Activated CD4-positive, alpha-beta T cell treated with anti-CD3 and anti-CD28 coated beads, Interleukin-2, amount 10 ng/mL, durations not matched to agents 24 days and 14 days (primary cell): Measurements from ENCODE around the gene SLC9C2. TPM values are rescaled to one million over a fixed set of nuclear protein-coding genes. Genes with fewer than 3 reads are reported as not detected.
"Not testable (repeated sequence)": the region's sequence is repeated elsewhere in the genome, so short reads cannot be mapped to it uniquely, and the experiment has no call there.

Experiments
- DNase-seq: peaks from one replicate; pipeline ENCODE4 v3.0.0; 2022
- H3K27ac Mint-ChIP-seq: one replicate; pipeline ENCODE4 v1.8.0; 2022; ENCODE audit warnings: mild to moderate bottlenecking, mixed read lengths
- H3K27me3 Mint-ChIP-seq: one replicate; pipeline ENCODE4 v1.8.0; 2022; ENCODE audit warnings: mixed read lengths
- H3K36me3 Mint-ChIP-seq: one replicate; pipeline ENCODE4 v1.8.0; 2022; ENCODE audit warnings: low read depth, mild to moderate bottlenecking, mixed read lengths
- H3K4me1 Mint-ChIP-seq: one replicate; pipeline ENCODE4 v1.8.0; 2021; ENCODE audit warnings: mixed read lengths
- H3K4me3 Mint-ChIP-seq: one replicate; pipeline ENCODE4 v1.8.0; 2022; ENCODE audit warnings: mild to moderate bottlenecking, moderate library complexity, mixed read lengths
- H3K9me3 Mint-ChIP-seq: one replicate; pipeline ENCODE4 v1.8.0; 2021; ENCODE audit warnings: mixed read lengths
- intact Hi-C: fragments of 100-400 bp; cut with micrococcal nuclease; formaldehyde crosslinking; loops from one replicate; pipeline ENCODE4 v1.15.1; 2023
- total RNA-seq: library from RNA; stranded (reverse); gene quantifications from 2 replicates; pipeline ENCODE4 v1.2.3, GENCODE V29; 2022

SLC9C2 gene
- total RNA-seq, 1 donor from 2014 or later = not detected

DNA sequence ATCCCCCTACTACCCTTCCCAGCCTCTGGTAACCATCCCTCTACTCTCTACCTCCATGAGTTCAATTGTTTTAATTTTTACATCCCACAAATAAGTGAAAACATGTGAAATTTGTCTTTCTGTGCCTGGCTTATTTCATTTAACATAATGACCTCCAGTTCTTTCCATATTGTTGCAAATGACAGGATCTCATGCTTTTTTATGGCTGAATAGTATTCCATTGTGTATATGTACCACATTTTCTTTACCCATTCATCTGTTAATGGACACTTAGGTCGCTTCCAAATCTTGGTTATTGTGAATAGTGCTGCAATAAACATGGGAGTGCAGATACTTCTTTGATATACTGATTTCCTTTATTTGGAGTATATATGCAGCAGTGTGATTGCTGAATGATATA, 39.0 kb downstream of the SLC9C2 start:
- H3K27ac Mint-ChIP-seq, H3K4me3 Mint-ChIP-seq, H3K4me1 Mint-ChIP-seq, H3K36me3 Mint-ChIP-seq, intact Hi-C loops, DNase-seq: not testable (repeated sequence)
- Mint-ChIP-seq H3K9me3 (peaks cover 42% of the 10 kb centered on the region), H3K27me3 (peaks cover 29% of the 10 kb centered on the region)

DNA sequence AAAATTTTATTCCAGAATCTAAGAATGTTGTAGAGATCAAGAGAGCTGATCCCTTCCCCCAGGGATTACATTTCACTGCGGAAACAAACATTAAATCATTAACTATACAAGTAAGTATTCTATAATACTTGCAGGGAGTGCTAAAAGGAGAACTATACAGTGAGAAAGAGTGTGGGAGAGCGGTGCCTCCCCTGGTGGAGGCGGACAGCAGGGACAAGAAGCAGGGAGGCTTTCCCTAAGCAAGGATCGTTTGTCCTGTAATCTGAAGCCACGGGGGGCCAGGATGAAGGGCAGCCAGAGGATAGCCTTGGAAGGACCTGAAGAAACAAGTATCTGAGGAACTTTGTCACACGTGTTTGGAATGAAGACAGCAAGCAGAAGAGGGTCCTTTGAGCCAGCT, 40.1 kb downstream of the SLC9C2 start:
- intact Hi-C loops = no loop called here
- no peak for DNase-seq
- peak overlapping the region; percentile 10 for H3K27ac Mint-ChIP-seq
- H3K4me3 Mint-ChIP-seq = no peak overlapping the region
- H3K4me1 Mint-ChIP-seq = peaks cover 7% of the 10 kb centered on the region
- H3K36me3 Mint-ChIP-seq = peaks cover 2% of the 10 kb centered on the region
- peaks cover 33% of the 10 kb centered on the region for H3K9me3 Mint-ChIP-seq
- peaks cover 25% of the 10 kb centered on the region for H3K27me3 Mint-ChIP-seq

DNA sequence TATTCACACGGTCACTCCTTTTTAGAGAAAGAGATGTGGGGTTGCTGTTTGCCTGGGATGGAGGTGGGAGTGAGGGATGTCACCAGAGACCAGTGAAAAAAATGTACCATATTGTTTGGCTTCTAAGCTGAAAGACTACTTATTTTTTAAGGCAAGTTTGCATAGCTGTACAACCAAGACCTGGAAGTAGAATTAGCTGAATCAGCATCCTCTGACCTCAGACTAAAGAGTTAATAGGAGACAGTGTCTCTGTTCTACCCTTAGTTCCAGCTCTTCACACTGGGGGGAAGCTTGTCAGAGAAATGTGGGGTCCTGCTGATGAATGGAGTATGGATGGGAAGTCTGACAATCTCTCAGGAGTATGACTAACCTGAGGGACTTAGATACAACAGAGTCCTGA, 41.6 kb downstream of the SLC9C2 start:
- Mint-ChIP-seq H3K27ac (no peak overlapping the region), H3K9me3 (peaks cover 17% of the 10 kb centered on the region), H3K27me3 (peaks cover 13% of the 10 kb centered on the region), H3K36me3 (no peaks in the 10 kb centered on the region), H3K4me3 (no peak overlapping the region), H3K4me1 (peaks cover 7% of the 10 kb centered on the region)
- intact Hi-C loops = no loop called here
- DNase-seq = no peak

DNA sequence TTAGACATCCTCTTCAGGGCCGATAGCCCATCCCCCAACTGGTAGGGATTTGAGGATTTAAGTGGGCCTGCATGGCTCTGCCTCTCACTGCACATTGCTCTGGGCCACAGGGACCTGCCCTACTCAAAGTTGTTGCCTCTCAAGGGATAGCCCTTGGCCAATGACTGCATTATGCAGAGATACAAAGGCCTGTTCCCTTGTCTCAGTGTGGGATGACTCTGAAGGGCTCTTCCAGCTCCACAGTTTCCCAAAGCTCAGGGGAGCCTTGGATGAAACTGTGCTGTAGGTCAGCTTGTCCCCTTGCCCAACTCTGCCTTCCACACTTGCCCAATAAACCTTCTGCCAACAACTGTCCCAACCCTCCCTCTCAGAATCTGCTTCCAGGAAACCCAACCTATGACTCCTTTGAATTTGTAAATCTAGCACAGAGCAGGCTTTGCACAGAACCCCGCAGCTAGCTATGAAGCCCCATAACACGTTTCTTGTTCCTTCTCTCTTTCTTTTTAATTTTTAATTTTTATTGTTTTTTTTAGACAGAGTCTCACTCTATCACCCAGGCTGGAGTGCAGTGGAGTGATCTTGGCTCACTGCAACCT, 42.5 kb downstream of the SLC9C2 start:
- Mint-ChIP-seq H3K4me1 (peaks cover 8% of the 10 kb centered on the region), H3K27ac (no peak overlapping the region), H3K27me3 (peaks cover 9% of the 10 kb centered on the region), H3K9me3 (peaks cover 12% of the 10 kb centered on the region), H3K4me3 (no peak overlapping the region), H3K36me3 (no peaks in the 10 kb centered on the region)
- DNase-seq = no peak
- intact Hi-C loops = no loop called here

DNA sequence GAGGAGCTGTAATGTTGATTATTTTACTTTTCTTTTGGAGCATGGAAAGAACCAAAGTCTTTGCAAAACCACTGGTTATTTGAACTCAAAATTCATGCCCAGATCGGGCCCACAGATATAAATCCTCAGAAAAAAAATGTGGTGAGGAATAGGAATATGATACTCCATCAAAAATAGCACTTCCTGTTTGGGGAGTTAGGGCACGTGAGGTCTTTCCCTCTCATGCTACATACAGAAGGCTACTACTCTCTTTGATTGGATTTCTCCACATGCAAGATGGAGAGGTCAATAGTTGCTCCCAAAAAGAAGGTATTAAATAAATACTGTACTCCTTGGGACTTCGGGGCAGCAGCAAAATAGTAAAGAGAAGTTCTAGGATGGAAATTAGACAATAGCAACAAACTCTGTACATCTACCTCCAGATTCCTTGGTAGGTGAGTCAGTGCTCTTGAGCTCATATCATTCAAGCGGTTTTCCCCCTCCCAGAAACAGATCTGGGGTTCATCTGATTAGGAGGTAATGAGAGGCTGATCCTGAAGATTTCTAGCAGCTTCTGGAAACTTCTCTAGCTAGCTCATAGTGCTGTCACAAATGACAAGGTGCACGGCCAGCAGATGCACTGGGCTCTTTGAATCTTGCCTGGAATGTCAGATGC, 47.1 kb downstream of the SLC9C2 start:
- DNase-seq = no peak
- Mint-ChIP-seq H3K27me3 (no peaks in the 10 kb centered on the region), H3K36me3 (no peaks in the 10 kb centered on the region), H3K4me3 (no peak overlapping the region), H3K9me3 (peaks cover 10% of the 10 kb centered on the region), H3K4me1 (peaks cover 32% of the 10 kb centered on the region), H3K27ac (no peak overlapping the region)
- intact Hi-C loops = no loop called here

DNA sequence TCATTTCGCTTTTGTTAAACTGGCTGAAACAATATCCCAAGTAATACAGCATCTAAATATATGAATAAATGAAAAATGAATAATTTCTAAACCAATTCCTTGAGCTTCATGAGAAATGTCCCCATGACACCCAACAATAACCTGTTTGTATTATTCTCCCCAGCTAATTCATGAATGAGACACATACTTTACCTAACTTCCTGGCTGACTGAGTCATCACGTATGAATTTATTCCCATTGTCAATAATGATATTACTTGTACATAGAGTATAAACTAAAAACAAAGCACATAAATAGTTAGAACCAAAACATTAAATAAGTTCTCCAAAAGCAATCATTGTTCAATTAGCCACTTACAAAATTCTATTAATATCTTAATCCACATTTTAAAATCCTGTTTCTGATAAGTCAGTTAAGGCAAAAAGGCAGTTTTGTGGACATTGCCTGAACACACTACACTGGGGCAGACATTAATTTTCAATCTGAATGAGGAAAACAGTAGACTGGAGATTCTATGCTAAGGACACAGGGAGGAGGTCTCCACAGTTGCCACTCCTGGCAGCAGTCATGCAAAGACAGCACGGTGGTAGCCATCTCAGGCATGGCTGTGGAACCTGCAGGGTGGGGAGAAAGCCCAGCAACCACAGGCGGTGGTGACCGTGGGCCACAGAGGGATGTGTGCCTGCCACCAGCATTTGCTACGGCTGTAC, 48.2 kb downstream of the SLC9C2 start:
- no peak overlapping the region for H3K4me3 Mint-ChIP-seq
- peaks cover 10% of the 10 kb centered on the region for H3K9me3 Mint-ChIP-seq
- DNase-seq = no peak
- no peaks in the 10 kb centered on the region for H3K36me3 Mint-ChIP-seq
- no peaks in the 10 kb centered on the region for H3K27me3 Mint-ChIP-seq
- intact Hi-C loops = no loop called here
- no peak overlapping the region for H3K27ac Mint-ChIP-seq
- peaks cover 38% of the 10 kb centered on the region for H3K4me1 Mint-ChIP-seq

DNA sequence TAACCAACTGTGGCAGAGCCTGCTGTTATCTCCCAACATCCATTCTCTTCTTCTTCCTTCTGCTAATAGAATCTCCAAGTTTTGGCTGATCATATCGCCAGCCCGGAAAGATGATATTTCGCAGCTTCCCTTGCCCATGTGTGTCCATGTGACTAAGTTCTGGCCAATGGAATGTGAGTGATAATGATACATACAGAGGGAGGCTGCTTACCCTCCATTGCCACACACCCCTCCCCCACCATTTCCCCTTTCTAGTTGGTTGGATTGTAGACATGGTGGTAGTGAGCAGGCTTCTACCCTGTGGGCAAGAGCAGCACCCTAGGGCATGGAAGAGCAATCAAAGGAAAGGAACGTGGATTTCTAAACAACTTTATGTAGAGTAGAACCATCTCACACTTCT, 48.8 kb downstream of the SLC9C2 start:
- Mint-ChIP-seq H3K27ac (no peak overlapping the region), H3K27me3 (no peaks in the 10 kb centered on the region), H3K36me3 (no peaks in the 10 kb centered on the region), H3K4me3 (no peak overlapping the region), H3K9me3 (peaks cover 10% of the 10 kb centered on the region), H3K4me1 (peaks cover 42% of the 10 kb centered on the region)
- no peak for DNase-seq
- intact Hi-C loops = no loop called here

DNA sequence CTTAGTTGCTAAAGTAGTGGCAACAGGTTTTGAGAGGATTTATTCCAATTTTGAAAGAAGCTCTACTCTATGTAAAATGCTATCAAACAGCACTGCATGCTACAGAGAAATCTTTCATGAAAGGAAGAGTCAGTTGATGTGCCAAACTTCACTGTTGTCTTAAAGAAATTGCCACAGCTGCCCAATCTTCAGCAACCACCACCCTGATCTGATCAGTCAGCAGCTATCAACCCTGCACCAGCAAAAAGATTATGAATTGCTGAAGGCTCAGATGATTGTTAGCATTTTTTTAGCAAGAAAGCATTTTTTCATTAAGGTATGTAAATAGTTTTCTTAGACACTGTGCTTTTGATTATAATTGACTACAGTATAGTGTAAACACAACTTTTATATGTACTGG, 49.6 kb downstream of the SLC9C2 start:
- H3K36me3 Mint-ChIP-seq = no peaks in the 10 kb centered on the region
- peaks cover 44% of the 10 kb centered on the region for H3K4me1 Mint-ChIP-seq
- no peaks in the 10 kb centered on the region for H3K27me3 Mint-ChIP-seq
- no peak for DNase-seq
- no peak overlapping the region for H3K4me3 Mint-ChIP-seq
- no peak overlapping the region for H3K27ac Mint-ChIP-seq
- H3K9me3 Mint-ChIP-seq = peaks cover 10% of the 10 kb centered on the region
- intact Hi-C loops = no loop called here

DNA sequence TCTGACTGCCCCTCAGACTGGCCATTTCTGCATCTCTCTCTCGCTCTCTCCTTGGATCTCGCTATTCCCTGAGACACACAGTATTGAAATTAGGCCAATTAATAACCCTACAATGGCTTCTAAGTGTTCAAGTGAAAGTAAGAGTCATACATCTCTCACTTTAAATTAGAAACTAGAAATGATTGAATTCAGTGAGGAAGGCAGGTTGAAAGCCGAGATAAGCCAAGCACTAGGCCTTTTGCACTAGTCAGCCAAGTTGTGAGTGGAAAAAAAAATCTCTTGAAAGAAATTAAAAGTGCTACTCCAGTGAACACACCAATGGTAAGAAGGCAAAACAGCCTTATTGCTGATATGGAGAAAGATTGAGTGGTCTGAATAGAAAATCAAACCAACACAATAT, 51.2 kb downstream of the SLC9C2 start:
- intact Hi-C loops = no loop called here
- H3K4me1 Mint-ChIP-seq = peaks cover 42% of the 10 kb centered on the region
- peak overlapping the region; percentile 10 for H3K4me3 Mint-ChIP-seq
- H3K9me3 Mint-ChIP-seq = peaks cover 10% of the 10 kb centered on the region
- peak overlapping the region; percentile 43 for H3K27ac Mint-ChIP-seq
- H3K36me3 Mint-ChIP-seq = no peaks in the 10 kb centered on the region
- no peaks in the 10 kb centered on the region for H3K27me3 Mint-ChIP-seq
- no peak for DNase-seq

DNA sequence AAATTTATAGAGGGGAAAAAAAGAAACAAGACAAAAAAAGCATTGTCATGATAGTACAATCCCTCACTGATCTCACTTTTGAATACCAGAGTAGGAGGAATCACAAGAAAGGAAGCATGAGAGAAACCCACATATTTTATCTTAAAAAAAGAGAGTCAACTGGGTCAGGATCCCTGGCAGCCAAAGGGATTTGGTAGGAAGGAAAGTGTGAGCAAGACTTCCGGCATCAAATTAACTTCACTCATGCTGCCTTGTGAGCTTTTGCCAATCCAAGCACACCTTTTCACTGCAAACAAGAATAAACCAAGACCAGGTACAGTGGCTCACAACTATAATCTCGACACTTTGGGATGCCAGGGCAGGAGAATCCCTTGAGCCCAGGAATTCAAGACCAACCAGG, 53.1 kb downstream of the SLC9C2 start:
- Mint-ChIP-seq H3K9me3 (peaks cover 10% of the 10 kb centered on the region), H3K27me3 (no peaks in the 10 kb centered on the region), H3K4me3 (no peak overlapping the region), H3K4me1 (peaks cover 40% of the 10 kb centered on the region), H3K27ac (no peak overlapping the region), H3K36me3 (no peaks in the 10 kb centered on the region)
- intact Hi-C loops = no loop called here
- no peak for DNase-seq

DNA sequence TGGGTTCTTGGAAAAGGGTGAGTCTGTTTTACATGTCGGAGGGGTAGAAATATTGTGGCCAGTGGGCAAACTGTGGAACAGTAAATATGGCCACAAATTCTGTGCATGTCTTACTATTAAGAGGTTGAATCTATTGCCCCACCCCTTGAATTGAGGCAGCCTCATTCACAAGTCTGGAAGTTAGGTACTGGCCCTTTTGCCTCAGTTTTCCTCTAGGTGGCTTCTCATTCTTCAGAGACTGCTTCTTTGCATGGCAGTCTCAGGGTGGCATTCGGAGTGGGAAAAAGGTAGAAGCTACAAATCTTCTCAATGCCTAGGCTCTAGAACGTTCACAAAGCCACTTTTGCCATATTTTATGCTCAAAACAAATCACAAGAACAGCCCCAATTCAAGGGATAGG, 57.2 kb downstream of the SLC9C2 start:
- intact Hi-C loops = no loop called here
- no peak for DNase-seq
- no peak overlapping the region for H3K27ac Mint-ChIP-seq
- H3K36me3 Mint-ChIP-seq = no peaks in the 10 kb centered on the region
- H3K4me1 Mint-ChIP-seq = peaks cover 15% of the 10 kb centered on the region
- peaks cover 8% of the 10 kb centered on the region for H3K27me3 Mint-ChIP-seq
- H3K4me3 Mint-ChIP-seq = no peak overlapping the region
- peaks cover 11% of the 10 kb centered on the region for H3K9me3 Mint-ChIP-seq

DNA sequence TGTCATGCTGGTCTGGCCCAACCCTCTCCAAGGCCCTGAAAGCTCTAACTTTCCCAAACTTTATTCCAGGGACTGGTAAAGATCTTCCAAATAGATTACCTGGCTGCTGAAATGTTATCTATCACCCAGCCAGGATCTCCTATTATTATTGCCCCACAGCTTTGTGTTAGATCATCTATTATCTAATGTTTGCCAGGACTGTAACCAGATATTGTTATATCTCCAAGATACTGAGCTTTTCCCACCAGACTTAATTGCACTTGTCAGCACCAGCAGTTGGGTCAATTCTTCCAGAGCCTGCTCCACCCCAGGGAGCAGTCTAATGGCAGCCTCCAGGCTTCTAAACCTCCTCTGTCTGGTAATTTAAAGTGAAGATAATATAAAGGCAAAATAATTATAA, 66.6 kb downstream of the SLC9C2 start:
- Mint-ChIP-seq H3K9me3 (peaks cover 9% of the 10 kb centered on the region), H3K27ac (no peak overlapping the region), H3K4me1 (peaks cover 3% of the 10 kb centered on the region), H3K36me3 (no peaks in the 10 kb centered on the region), H3K4me3 (no peak overlapping the region), H3K27me3 (peaks cover 5% of the 10 kb centered on the region)
- no peak for DNase-seq
- intact Hi-C loops = no loop called here

DNA sequence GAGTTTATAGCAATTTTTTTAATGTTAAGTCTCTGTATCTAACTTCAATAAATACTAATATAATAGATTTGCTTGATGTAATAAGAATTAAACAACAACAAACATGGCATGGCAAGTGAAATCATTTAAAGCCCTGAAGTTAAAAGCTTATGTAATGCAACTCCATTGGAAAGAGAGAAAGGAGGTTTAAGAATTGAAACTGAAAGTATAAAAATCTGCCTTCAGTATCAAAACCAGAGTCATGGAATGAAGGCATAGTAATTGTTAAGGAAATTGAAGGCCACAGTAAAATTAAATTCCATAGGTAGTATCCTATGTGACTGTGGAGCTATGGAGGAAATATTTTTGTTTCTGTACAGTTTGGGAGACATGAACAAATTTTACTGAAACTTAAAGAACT, 70.6 kb downstream of the SLC9C2 start:
- no peak overlapping the region for H3K4me3 Mint-ChIP-seq

DNA sequence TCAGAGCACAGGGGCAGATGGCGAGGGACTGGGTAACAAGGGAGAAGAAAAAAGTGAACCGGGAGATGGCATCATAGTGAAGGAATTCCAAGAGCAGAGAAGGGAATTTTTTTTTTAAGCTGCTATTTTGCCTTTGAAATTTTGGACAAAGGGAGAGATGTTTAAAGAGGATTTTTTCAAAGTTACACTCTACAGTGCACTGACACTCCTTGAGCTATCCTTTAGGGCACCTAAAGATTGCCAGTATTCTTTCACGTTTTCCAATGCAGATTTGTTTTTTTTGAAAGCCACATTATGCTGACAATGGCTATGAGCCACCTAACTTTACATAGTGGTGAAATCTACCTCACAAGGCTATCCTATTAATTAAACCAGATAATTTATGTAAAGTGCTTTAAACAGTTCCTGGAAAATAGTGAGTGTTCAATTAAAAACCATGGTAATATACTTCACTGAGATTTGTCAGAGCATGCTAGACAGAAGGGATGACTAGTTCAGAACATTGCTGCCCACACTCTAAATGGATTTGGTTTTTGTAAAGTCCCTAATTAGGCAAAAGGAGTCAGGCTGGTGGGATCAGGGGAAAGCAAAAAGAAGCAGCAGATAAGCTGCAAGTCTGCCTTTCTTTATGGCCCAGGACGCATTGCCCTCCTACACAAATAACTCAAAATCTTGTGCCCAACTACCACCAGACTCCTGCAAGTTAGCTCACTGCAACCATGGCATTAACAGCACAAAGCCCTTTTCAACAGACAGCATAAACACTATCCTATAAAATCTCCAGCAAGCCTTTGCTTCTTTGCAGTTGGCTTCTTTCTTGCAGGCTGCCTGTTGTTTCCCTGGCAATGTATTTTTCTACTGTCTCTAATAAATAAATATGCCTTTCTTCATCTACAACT, 71.8 kb downstream of the SLC9C2 start:
- peaks cover 2% of the 10 kb centered on the region for H3K27me3 Mint-ChIP-seq
- no peak overlapping the region for H3K4me3 Mint-ChIP-seq
- no peaks in the 10 kb centered on the region for H3K9me3 Mint-ChIP-seq
- no peak overlapping the region for H3K27ac Mint-ChIP-seq
- no peak for DNase-seq
- H3K36me3 Mint-ChIP-seq = no peaks in the 10 kb centered on the region
- H3K4me1 Mint-ChIP-seq = peaks cover 3% of the 10 kb centered on the region
- intact Hi-C loops = no loop called here

More for the DNA sequence above, 70.6 kb downstream of the SLC9C2 start:
- H3K9me3 Mint-ChIP-seq = no peaks in the 10 kb centered on the region
- no peak for DNase-seq
- no peaks in the 10 kb centered on the region for H3K36me3 Mint-ChIP-seq
- H3K27ac Mint-ChIP-seq = no peak overlapping the region
- peaks cover 3% of the 10 kb centered on the region for H3K4me1 Mint-ChIP-seq
- no peaks in the 10 kb centered on the region for H3K27me3 Mint-ChIP-seq
- intact Hi-C loops = no loop called here
